Right hindlimb (tissue), 1 donor: ENCODE data around the gene KCNB1.
"Not testable (repeated sequence)": the region's sequence is repeated elsewhere in the genome, so short reads cannot be mapped to it uniquely, and the experiment has no call there.

ENCODE experiments used
- DNase-seq: peaks from one replicate; pipeline ENCODE4 v3.0.0-alpha.2; 2018

KCNB1 gene

GRCh38 chr20:49316704-49317103, 165.8 kb downstream of the KCNB1 start:
- no peak for DNase-seq

GRCh38 chr20:49315580-49315979, 166.9 kb downstream of the KCNB1 start:
- DNase-seq = no peak

GRCh38 chr20:49314052-49314451, 168.4 kb downstream of the KCNB1 start:
- not testable (repeated sequence) for DNase-seq
